CD14-positive monocyte (primary cell): ENCODE data around the gene IGFN1. TPM values are rescaled to one million over a fixed set of nuclear protein-coding genes. Genes with fewer than 3 reads are reported as not detected.

ENCODE experiments used
- DNase-seq, 3 donors: peaks; one replicate each; pipeline ENCODE4 v3.0.0-alpha.2; 2011 to 2022
- H2AFZ ChIP-seq: 2 replicates; pipeline ENCODE4 v1.6.0; 2012; ENCODE audit warnings: mild to moderate bottlenecking, low read depth, low read length, inconsistent platforms; ENCODE audit not compliant: insufficient read depth, poor library complexity, severe bottlenecking
- H3K27ac ChIP-seq, 2 donors: 1 replicate in 1 of 2; 2 replicates in 1 of 2; pipeline ENCODE4 v1.5.1; 2012 to 2013; ENCODE audit warnings: low read length in 2 of 2, control low read depth in 1 of 2, inconsistent platforms in 1 of 2, low read depth in 1 of 2, mild to moderate bottlenecking in 1 of 2
- H3K27me3 ChIP-seq, 2 donors: one replicate each; pipeline versions ENCODE4 v1.6.0 to v1.6.1; 2011 to 2013; ENCODE audit warnings: low read length in 2 of 2; ENCODE audit not compliant: control insufficient read depth in 2 of 2, insufficient read depth in 2 of 2
- H3K36me3 ChIP-seq, 2 donors: replicated peaks in 1 of 2; 1 replicate in 1 of 2; 2 replicates in 1 of 2; pipeline versions ENCODE4 v1.5.1 to v1.6.1; 2012 to 2013; ENCODE audit warnings: low read length in 2 of 2, control low read depth in 1 of 2, inconsistent platforms in 1 of 2, mild to moderate bottlenecking in 1 of 2; ENCODE audit not compliant: insufficient read depth in 2 of 2, control insufficient read depth in 1 of 2
- H3K4me1 ChIP-seq, 2 donors: 1 replicate in 1 of 2; 2 replicates in 1 of 2; pipeline versions ENCODE4 v1.5.1 to v1.6.1; 2012 to 2013; ENCODE audit warnings: low read length in 2 of 2, control low read depth in 1 of 2, inconsistent platforms in 1 of 2, mild to moderate bottlenecking in 1 of 2, moderate library complexity in 1 of 2; ENCODE audit not compliant: insufficient read depth in 2 of 2, control insufficient read depth in 1 of 2
- H3K4me2 ChIP-seq: replicated peaks from 2 replicates; pipeline ENCODE3; 2012; ENCODE audit warnings: low read length, moderate library complexity, mild to moderate bottlenecking; ENCODE audit not compliant: poor library complexity, severe bottlenecking; ENCODE audit errors: extremely low read depth
- H3K4me3 ChIP-seq, 3 experiments: fragments of 200-600 bp in 1 of 3; sonication (generic) in 1 of 3; replicated peaks in 1 of 3; 1 replicate in 2 of 3; 2 replicates in 1 of 3; pipeline ENCODE4 v1.5.1; 2011 to 2013; ENCODE audit warnings: low read length in 3 of 3, mild to moderate bottlenecking in 3 of 3, control low read depth in 2 of 3, low read depth in 2 of 3, inconsistent platforms in 1 of 3, moderate library complexity in 1 of 3
- H3K79me2 ChIP-seq: 2 replicates; pipeline ENCODE4 v1.6.0; 2012; ENCODE audit warnings: mild to moderate bottlenecking, control low read depth, inconsistent platforms, low read length, moderate library complexity; ENCODE audit not compliant: insufficient read depth
- H3K9ac ChIP-seq: 2 replicates; pipeline ENCODE4 v1.6.0; 2017; ENCODE audit warnings: low read length, mild to moderate bottlenecking; ENCODE audit not compliant: insufficient read depth, poor library complexity, severe bottlenecking
- H3K9me3 ChIP-seq, 2 donors: replicated peaks in 1 of 2; 1 replicate in 1 of 2; 2 replicates in 1 of 2; pipeline versions ENCODE4 v1.5.1 to v1.6.1; 2012 to 2013; ENCODE audit warnings: low read length in 2 of 2, control low read depth in 1 of 2; ENCODE audit not compliant: control insufficient read depth in 1 of 2, insufficient read depth in 1 of 2
- H4K20me1 ChIP-seq: 2 replicates; pipeline ENCODE4 v1.6.0; 2012; ENCODE audit warnings: mild to moderate bottlenecking, low read length, control low read depth, moderate library complexity; ENCODE audit not compliant: insufficient read depth
- H3K27ac Mint-ChIP-seq, 7 donors: one replicate each; pipeline ENCODE4 v1.8.0; 2020; ENCODE audit warnings: mild to moderate bottlenecking in 7 of 7, mixed read lengths in 7 of 7, moderate library complexity in 6 of 7, inconsistent platforms in 2 of 7
- H3K27me3 Mint-ChIP-seq, 3 donors: one replicate each; pipeline ENCODE4 v1.8.0; 2021 to 2022; ENCODE audit warnings: low read depth in 3 of 3, mild to moderate bottlenecking in 3 of 3, mixed read lengths in 3 of 3, moderate library complexity in 3 of 3, inconsistent platforms in 1 of 3
- H3K36me3 Mint-ChIP-seq, 2 donors: one replicate each; pipeline ENCODE4 v1.8.0; 2020; ENCODE audit warnings: mixed read lengths in 2 of 2, inconsistent platforms in 1 of 2, mild to moderate bottlenecking in 1 of 2
- H3K4me1 Mint-ChIP-seq: one replicate; pipeline ENCODE4 v1.8.0; 2020; ENCODE audit warnings: mild to moderate bottlenecking, mixed read lengths
- H3K4me3 Mint-ChIP-seq, 2 donors: one replicate each; pipeline ENCODE4 v1.8.0; 2020; ENCODE audit warnings: mild to moderate bottlenecking in 2 of 2, mixed read lengths in 2 of 2, moderate library complexity in 1 of 2
- H3K9me3 Mint-ChIP-seq, 7 donors: one replicate each; pipeline ENCODE4 v1.8.0; 2020 to 2022; ENCODE audit warnings: mixed read lengths in 7 of 7, mild to moderate bottlenecking in 6 of 7, moderate library complexity in 6 of 7, inconsistent platforms in 2 of 7
- CTCF ChIP-seq: fragments of 200-600 bp; IDR thresholded peaks from one replicate; pipeline ENCODE4 v1.8.0; 2022; ENCODE audit warnings: antibody characterized with exemption, mild to moderate bottlenecking
- WGBS: methylation state at CpG from one replicate; pipeline ENCODE4 v1.1.5; 2013; ENCODE audit warnings: missing lambda C conversion rate; ENCODE audit not compliant: insufficient coverage; 5-methylcytosine and 5-hydroxymethylcytosine counted together
- intact Hi-C, 2 donors: fragments of 100-400 bp; cut with micrococcal nuclease; formaldehyde crosslinking; loops; one replicate each; pipeline versions ENCODE4 v1.15.0 to v1.15.1; 2023
- polyA plus RNA-seq, 3 donors: library from polyadenylated mRNA; depleted of rRNA in 1 of 3; unstranded in 2 of 3; stranded (reverse) in 1 of 3; fragments of 300-500 nt in 2 of 3; fragments of >200 nt in 1 of 3; fragmentation: Illumina TruSeq in 2 of 3; gene quantifications; 1 replicate in 2 of 3; 2 replicates in 1 of 3; pipeline ENCODE4 v1.2.3, GENCODE V29; 2012 to 2021

The IGFN1 gene
- polyA plus RNA-seq, 3 donors = not detected

GRCh38 chr1:201153474-201154388 is 36.9 kb upstream of the IGFN1 start:
- Histone ChIP-seq H3K4me2 (peak overlapping the region; percentile 89), H3K9ac (peak overlapping the region; percentile 62), H3K4me1 (peaks cover 14 to 17% of the 10 kb centered on the region in 2 donors), H2AFZ (peak overlapping the region; percentile 92), H3K4me3 (peak overlapping the region; percentile 54 to 86 (median 71)), H3K36me3 (peaks cover 16 to 33% of the 10 kb centered on the region in 2 donors), H3K9me3 (no peaks in the 10 kb centered on the region), H3K27ac (peak overlapping the region in 1 of 2 donors; percentile 66), H4K20me1 (no peaks in the 10 kb centered on the region), H3K27me3 (no peaks in the 10 kb centered on the region), H3K79me2 (peaks cover 3% of the 10 kb centered on the region)
- peak overlapping the region; percentile 88 to 89 for H3K4me3 Mint-ChIP-seq
- intact Hi-C loops = loop anchor here in 1 of 2 donors (5.0 kb wide), 1 partner anchor 64 kb away; no protein-coding TSS in a partner anchor
- H3K9me3 Mint-ChIP-seq = peaks cover 0 to 5% (median 0%) of the 10 kb centered on the region in 7 donors
- WGBS = 0% methylated on average over 32 of the region's 37 CpGs
- H3K4me1 Mint-ChIP-seq = peaks cover 16% of the 10 kb centered on the region
- H3K27ac Mint-ChIP-seq = peak overlapping the region in 6 of 7 donors; percentile 13 to 93 (median 85)
- TF ChIP-seq CTCF = no peak
- peak in 1 of 3 donors; percentile 15 for DNase-seq
- peaks cover 0 to 5% (median 2%) of the 10 kb centered on the region in 3 donors for H3K27me3 Mint-ChIP-seq
- H3K36me3 Mint-ChIP-seq = peaks cover 18 to 22% of the 10 kb centered on the region in 2 donors

- Mint-ChIP-seq H3K4me3 (peak within 1 kb of the TSS; percentile 88 to 89), H3K9me3 (peaks cover 0 to 5% (median 0%) of the 10 kb centered on the region in 7 donors), H3K4me1 (peaks cover 16% of the 10 kb centered on the region), H3K27me3 (peaks cover 0 to 7% (median 0%) of the 10 kb centered on the region in 3 donors), H3K27ac (peak within 1 kb of the TSS; percentile 46 to 93 (median 82)), H3K36me3 (peaks cover 12 to 16% of the 10 kb centered on the region in 2 donors)
- intact Hi-C loops = loop anchor here in 1 of 2 donors (5.0 kb wide), 1 partner anchor 63 kb away; no protein-coding TSS in a partner anchor
- no peaks in the 10 kb centered on the region for H4K20me1 ChIP-seq
- H3K4me2 ChIP-seq = peak within 1 kb of the TSS; percentile 89
- peak within 1 kb of the TSS; percentile 31 to 66 for H3K27ac ChIP-seq
- TF ChIP-seq CTCF = no peak
- H3K36me3 ChIP-seq = peaks cover 13 to 25% of the 10 kb centered on the region in 2 donors
- H3K4me1 ChIP-seq = peaks cover 14 to 17% of the 10 kb centered on the region in 2 donors
- H3K4me3 ChIP-seq = peak within 1 kb of the TSS; percentile 54 to 86 (median 71)
- H3K27me3 ChIP-seq = no peaks in the 10 kb centered on the region
- H3K9me3 ChIP-seq = no peaks in the 10 kb centered on the region
- 6% methylated on average over 17 of the region's 31 CpGs for WGBS
- peak within 1 kb of the TSS; percentile 92 for H2AFZ ChIP-seq
- H3K79me2 ChIP-seq = peaks cover 3% of the 10 kb centered on the region
- DNase-seq = peak; percentile 89 to 92 (median 91)
- H3K9ac ChIP-seq = peak within 1 kb of the TSS; percentile 62
Measured at GRCh38 chr1:201154389-201155165, 36.0 kb upstream of the IGFN1 start, which contains the start of gene TMEM9. TMEM9 (minus strand) TSS chr1:201154474; CDS start chr1:201153923, 551 bp downstream.
